HG02852 (cell line): ENCODE results near the gene DLD.
A peak's percentile ranks its signal among the peaks of the same experiment; 100 is the strongest.
"Not testable (repeated sequence)": the region's sequence is repeated elsewhere in the genome, so short reads cannot be mapped to it uniquely, and the experiment has no call there.

Experiments used
- ATAC-seq: cut with Tn5 transposase; IDR thresholded peaks from one replicate; pipeline ENCODE4 v1.9.1; 2021; ENCODE audit warnings: mild to moderate bottlenecking, moderate library complexity; ENCODE audit not compliant: unreplicated experiment

The DLD gene, protein sequence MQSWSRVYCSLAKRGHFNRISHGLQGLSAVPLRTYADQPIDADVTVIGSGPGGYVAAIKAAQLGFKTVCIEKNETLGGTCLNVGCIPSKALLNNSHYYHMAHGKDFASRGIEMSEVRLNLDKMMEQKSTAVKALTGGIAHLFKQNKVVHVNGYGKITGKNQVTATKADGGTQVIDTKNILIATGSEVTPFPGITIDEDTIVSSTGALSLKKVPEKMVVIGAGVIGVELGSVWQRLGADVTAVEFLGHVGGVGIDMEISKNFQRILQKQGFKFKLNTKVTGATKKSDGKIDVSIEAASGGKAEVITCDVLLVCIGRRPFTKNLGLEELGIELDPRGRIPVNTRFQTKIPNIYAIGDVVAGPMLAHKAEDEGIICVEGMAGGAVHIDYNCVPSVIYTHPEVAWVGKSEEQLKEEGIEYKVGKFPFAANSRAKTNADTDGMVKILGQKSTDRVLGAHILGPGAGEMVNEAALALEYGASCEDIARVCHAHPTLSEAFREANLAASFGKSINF

DNA sequence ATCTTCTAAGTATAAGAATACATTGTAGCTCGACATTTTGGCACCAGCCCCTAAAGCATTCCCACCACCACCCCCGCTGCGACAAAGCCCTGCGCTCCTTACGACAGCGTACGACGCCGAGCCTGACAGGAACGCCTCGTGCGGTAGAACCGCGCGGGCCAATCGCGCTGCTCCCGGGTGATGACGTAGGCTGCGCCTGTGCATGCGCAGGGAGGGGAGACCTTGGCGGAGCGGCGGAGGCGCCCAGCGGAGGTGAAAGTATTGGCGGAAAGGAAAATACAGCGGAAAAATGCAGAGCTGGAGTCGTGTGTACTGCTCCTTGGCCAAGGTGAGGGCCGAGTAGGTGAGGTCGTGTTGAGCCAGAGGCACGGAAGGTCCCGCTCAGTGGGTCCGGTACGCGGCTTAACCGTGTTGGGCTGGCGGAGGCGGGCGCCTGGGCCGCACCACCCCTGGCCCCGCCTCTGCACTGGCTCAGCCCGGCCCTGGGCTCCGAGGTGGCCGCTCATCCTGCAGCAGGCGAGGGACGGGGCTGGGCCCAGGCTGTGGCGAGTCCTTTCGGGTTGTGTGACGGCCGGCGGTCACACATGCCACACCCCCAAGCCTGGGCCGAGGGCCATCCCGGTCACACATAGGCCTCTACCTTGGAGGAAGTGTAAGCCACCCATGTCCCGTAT lies at the start of gene DLD:
TSS of gene DLD (plus strand) at position 222 of the 674 bp plus-strand sequence. CDS start at position 290, 68 bp downstream.
- ATAC-seq = peak; percentile 99

DNA sequence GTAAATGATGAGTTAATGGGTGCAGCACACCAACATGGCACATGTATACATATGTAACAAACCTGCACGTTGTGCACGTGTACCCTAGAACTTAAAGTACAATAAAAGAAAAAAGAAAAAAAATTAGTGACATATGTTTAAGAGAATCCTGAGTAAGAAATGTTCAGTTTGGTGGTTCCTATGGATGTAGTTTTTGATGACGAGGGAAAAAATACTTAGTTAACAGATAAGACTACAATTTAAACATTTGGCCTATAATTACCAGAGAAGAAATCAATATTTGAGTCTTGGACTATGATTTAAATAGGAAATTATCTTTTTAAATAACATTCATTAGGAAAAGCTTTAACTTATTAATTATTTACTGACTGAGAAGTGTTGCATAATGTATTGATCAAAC lies 48.8 kb upstream of the DLD start:
- no peak for ATAC-seq

GRCh38 chr7:107843184-107843583 lies 47.8 kb upstream of the DLD start:
- ATAC-seq = no peak

GRCh38 chr7:107846324-107846723 lies 44.7 kb upstream of the DLD start:
- ATAC-seq = no peak

DNA sequence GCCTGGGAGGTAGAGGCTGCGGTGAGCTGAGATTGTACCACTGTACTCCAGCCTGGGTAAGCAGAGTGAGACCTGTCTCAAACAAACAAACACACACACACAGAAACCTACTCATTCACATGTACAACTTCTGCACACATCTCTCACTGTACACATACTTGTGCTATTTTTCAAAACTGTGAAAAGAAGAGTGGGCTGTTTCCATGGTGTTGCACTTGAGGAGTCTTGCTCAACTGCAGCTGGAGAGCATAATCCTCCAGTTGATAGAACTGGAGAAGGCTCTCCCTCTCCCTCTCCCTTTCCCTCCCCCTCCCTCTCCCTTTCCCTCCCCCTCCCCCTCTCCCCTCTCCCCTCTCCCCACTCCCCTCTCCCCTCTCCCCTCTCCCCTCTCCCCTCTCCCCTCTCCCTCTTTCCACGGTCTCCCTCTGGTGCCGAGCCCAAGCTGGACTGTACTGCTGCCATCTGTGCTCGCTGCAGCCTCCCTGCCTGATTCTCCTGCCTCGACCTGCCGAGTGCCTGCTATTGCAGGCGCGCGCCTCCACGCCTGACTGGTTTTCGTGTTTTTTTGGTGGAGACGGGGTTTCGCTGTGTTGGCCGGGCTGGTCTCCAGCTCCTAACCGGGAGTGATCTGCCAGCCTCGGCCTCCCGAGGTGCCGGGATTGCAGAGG lies 43.7 kb upstream of the DLD start:
- ATAC-seq = no peak

GRCh38 chr7:107847836-107848175 lies 43.2 kb upstream of the DLD start:
- ATAC-seq = not testable (repeated sequence)

- not testable (repeated sequence) for ATAC-seq
These were observed 42.8 kb upstream of the DLD start for GRCh38 chr7:107848211-107848610.

DNA sequence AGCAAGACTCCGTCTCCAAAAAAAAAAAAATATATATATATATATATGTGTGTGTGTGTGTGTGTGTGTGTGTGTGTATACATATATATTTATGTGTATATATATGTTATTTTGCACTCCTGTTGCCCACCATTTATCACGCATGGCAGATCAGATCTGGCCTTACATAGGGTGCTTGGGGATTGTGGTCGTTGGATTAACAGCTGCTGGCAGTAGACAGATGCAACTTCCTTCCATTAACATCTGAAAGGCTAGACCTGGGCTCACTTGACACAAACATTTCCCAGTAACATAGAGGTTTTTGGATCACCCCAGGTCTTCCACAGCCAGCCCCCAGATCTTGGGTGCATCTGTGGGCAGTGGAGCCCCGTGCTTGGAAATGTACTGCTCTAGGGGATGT lies 40.8 kb upstream of the DLD start:
- ATAC-seq = no peak

- ATAC-seq = no peak
These were observed 40.3 kb upstream of the DLD start for GRCh38 chr7:107850643-107851042.

DNA sequence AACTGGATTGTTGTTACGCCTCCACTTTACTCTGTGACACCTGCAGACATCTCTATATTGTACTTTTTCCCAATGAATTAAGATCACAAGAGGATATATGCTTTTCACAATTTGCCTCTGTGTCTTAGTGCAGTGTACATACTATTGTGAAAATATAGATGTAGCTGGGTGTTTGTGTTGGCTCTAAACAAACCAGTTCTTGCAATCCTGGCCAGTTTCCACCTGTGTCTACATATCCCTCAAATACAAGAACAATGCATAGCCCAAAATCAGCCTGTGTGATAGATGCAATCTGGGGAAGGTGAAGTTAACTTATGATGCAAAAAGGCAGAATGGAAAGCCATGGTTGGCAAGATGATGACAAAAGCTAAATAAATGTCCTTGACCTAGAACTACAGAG lies 36.5 kb upstream of the DLD start:
- no peak for ATAC-seq

DNA sequence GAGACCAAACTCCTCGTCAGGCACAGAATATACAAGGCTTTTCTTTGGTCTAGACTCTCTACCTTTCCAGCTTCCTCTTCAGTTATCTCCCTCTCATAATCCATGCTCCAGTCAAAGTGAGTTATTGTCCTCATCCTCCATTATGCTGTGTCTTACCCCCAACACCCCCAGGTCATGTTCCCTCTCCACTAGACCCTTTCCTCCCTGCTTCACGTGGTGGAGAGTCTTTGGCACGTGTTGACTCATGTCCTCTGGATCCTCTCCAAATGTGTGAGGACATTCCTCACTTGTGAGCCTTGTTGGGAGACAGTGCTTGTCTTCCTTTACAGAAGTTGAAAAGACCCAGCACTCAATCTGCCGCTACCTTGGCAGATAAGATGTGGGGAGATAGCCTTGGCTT lies 36.0 kb upstream of the DLD start:
- no peak for ATAC-seq

GRCh38 chr7:107856806-107857540 lies 34.0 kb upstream of the DLD start:
- ATAC-seq = no peak

DNA sequence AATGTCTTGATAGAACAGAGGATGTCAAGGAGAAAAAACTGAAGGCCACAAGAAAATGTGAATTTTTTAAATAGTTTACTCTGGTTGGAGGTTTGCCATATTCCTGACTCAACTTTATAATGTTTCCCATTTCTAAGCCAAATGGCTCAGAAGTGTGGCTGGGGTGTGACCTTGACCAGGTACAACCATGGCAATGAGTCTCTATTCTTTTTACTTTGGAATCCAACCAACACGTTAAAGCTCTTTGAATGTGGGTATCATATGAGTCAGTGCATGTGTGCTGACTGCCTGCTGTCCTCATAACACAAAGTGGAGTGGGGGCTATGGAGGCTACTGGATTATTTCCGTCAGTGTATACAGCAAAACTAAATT lies 33.5 kb upstream of the DLD start:
- no peak for ATAC-seq

DNA sequence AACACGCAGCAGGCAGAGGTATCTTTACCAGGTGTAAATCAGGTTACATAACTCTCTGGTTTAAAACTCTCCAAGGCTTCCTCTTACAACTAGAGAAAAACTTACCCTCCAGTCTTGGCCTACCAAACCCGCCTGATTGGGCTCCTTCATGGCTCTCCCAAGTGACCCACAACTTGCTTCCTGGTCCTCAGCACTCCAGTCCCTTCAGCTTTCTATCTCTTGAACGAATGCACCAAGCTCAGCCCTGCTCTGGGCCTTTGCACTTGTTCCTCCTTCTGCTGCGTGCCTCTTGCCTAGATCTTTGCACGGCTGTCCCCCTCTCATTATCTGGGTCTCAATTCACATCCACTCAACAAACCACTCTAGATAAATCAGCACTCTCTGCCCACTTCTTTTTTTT lies 32.7 kb upstream of the DLD start:
- no peak for ATAC-seq

DNA sequence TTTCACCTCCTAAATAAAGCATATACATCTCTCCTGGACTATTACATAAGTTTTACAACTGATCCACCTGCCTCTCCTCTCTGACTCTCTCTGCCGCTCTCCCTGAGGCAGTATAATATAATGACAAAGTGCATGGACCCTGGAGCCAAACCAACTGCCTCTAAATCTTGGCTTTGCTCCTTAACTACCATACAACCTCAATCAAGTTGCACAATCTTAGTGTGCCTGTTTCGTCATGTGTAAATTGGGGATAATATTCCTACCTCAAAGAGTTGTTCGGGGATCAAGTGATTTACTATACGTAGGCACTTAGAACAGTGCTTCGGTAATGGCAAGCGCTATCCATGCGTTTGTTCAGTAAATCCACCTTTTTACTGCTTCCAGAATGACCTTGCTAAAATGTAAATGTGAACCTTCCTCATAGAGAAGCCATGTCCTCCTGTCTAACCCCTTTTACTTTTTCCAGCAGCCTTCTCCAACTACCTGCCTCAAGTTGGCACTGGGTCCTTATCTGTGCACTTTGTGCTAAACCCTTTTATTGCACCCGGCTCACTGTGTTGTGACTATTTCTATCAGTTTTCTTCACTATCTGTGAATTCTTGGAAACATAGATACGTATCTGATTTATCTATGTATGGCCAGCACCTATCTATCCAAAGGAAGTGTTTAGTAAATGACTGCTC lies 30.6 kb upstream of the DLD start:
- no peak for ATAC-seq

- no peak for ATAC-seq
These were observed 29.9 kb upstream of the DLD start for GRCh38 chr7:107860981-107861652.

- no peak for ATAC-seq
These were observed 24.8 kb upstream of the DLD start for GRCh38 chr7:107865956-107866775.

DNA sequence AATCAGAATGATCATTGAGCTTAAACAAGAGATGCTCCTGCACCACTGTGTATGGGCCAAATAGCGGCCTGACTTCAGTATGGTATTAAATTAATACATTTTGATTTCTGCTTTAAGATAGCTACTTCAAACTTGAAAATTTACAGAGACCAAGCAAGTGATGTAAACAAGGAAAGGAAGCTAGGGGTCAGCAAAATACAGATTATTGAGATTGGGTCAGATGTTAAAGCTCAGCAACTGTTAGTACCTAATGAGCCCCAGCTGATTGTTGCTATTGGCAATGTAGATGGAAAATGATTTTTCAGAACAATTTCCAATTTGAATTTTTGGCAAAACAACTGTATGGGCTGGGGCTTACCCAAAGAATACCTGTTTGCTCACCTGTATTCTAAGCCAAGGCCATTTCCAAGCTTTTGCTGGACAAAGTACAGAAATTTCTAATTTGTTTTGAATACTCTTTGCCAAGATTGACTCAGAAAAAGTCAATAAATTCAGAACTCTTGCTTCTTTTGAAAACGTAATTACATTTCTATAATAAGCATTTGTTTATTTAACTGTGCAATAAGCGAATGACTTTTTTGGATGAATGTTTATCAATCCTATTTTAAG lies 23.0 kb upstream of the DLD start:
- no peak for ATAC-seq
